Smooth muscle cell of the umbilical artery (primary cell): ENCODE data around the gene SMIM21. TPM values are rescaled to one million over a fixed set of nuclear protein-coding genes. Genes with fewer than 3 reads are reported as not detected.

Experiments
- total RNA-seq: library from RNA; depleted of rRNA; stranded (reverse); fragments of >200 nt; gene quantifications from 2 replicates; pipeline ENCODE4 v1.2.3, GENCODE V29; 2014

Gene SMIM21
- not detected in 2 replicates for total RNA-seq

GRCh38 chr18:75427603-75428002 is at the start of gene SMIM21:
Gene SMIM21 (minus strand): TSS chr18:75427703. CDS start chr18:75427563, 140 bp downstream.

Other genes starting within 250 kb of the SMIM21 start
- 7.7 and 13.2 TPM in 2 replicates for gene PTGR3, start 218.6 kb downstream of the SMIM21 start, total RNA-seq
- gene TSHZ1, start 216.9 kb downstream of the SMIM21 start, total RNA-seq = 3.3 and 4.8 TPM in 2 replicates